Measurements from ENCODE around the gene CSTB.
A peak's percentile ranks its signal among the peaks of the same experiment; 100 is the strongest.

Gene CSTB

DNA sequence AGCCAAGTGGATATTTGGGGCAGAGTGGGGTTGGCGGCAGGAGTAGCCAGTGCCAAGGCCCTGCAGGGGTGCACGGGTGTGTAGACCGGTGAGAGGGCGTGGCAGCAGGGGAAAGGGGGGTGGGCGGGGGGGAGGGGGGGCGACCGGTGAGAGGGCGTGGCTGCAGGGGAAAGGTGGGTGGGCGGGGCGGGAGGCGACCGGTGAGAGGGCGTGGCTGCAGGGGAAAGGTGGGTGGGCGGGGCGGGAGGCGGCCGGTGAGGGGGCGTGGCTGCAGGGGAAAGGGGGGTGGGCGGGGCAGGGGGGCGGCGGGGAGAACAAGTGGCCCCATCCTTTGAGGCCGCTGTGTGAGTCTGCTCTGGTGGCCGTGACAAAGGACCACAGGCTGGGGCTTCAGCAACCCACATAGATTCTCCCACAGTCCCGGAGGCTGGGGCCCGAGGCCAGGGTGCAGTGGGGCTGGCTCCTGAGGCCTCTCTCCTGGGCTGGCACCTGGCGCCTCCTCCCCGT, 39.1 kb upstream of the CSTB start:
- Histone ChIP-seq H3K27me3 (ENCODE audit: insufficient read depth, low read depth, severe bottlenecking) (no peaks in the 10 kb centered on the region), H3K4me3 (ENCODE audit: low read depth, low read length) (no peak overlapping the region), H3K36me3 (no peaks in the 10 kb centered on the region), H3K27ac (no peak overlapping the region), H3K9me3 (ENCODE audit: severe bottlenecking) (no peaks in the 10 kb centered on the region)
- TF ChIP-seq, protein P1, sequence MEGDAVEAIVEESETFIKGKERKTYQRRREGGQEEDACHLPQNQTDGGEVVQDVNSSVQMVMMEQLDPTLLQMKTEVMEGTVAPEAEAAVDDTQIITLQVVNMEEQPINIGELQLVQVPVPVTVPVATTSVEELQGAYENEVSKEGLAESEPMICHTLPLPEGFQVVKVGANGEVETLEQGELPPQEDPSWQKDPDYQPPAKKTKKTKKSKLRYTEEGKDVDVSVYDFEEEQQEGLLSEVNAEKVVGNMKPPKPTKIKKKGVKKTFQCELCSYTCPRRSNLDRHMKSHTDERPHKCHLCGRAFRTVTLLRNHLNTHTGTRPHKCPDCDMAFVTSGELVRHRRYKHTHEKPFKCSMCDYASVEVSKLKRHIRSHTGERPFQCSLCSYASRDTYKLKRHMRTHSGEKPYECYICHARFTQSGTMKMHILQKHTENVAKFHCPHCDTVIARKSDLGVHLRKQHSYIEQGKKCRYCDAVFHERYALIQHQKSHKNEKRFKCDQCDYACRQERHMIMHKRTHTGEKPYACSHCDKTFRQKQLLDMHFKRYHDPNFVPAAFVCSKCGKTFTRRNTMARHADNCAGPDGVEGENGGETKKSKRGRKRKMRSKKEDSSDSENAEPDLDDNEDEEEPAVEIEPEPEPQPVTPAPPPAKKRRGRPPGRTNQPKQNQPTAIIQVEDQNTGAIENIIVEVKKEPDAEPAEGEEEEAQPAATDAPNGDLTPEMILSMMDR (IDR thresholded peaks at IDR 0.05; ENCODE audit: low read depth, low read length), result no peak
- no peak for DNase-seq

DNA sequence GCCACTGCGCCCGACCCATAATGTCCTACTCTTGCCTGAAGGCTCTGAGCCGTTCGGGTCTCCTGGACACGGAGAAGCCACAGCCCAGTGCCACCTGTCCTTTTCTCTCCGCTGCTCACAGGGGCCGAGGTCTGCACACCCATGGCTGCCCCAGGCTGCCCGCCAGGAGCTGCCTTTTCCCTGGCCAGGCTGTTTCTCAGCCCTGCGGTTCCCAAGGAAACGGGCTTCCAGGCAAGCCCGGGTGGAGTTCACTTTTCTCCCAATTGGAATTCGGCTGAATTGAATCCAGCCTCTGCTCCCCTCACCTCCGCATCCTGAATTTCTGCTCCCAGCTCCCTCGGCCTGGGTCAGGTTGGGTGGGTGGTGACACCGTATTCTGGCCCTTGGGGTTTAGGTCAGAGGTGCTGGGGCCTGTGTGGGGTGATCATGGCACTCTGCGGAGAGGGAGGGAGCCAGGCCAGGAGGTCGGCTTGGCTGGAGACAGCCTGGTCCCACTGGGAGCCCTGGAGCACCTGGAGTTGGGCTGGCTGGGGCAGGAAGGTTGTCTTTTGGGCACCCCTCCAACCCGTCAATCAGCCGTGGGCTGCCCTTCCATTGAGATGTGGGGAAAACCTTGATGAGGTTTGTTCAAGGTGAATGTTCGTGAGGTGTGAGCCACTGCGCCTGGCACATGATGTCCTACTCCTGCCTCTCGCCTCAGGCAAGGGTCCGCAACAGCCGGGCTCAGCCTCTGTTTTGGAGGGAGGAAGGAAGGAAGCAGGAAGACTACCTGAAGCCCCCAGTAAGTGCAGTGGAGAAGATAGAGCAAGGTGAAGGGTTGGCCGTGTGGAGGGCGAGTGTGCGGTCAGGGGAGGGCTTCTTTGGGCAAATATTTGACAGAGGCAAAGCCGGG, 38.4 kb upstream of the CSTB start:
- Histone ChIP-seq H3K27me3 (ENCODE audit: insufficient read depth, low read depth, severe bottlenecking) (no peaks in the 10 kb centered on the region), H3K27ac (no peak overlapping the region), H3K9me3 (ENCODE audit: severe bottlenecking) (no peaks in the 10 kb centered on the region), H3K36me3 (no peaks in the 10 kb centered on the region), H3K4me3 (ENCODE audit: low read depth, low read length) (no peak overlapping the region)
- TF ChIP-seq, protein P1 (IDR thresholded peaks at IDR 0.05; ENCODE audit: low read depth, low read length), result no peak
- no peak for DNase-seq

DNA sequence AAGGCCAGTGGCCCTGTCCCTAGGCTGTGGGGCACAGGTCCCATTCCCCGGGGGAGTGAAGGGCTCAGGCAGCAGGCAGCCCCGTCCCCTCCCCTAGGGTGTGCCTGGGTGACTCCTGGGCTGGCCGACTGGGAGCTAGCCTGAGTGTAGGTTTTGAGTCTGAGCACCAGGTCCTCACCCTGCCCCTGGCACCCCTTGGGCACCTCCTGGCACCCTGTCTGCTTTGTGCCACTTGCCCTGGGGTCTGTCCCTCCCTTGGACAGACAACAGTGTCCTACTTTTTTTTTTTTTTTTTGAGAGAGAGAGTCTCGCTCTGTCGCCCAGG, 37.5 kb upstream of the CSTB start:
- Histone ChIP-seq H3K4me3 (ENCODE audit: low read depth, low read length) (no peak overlapping the region), H3K27me3 (ENCODE audit: insufficient read depth, low read depth, severe bottlenecking) (no peaks in the 10 kb centered on the region)

DNA sequence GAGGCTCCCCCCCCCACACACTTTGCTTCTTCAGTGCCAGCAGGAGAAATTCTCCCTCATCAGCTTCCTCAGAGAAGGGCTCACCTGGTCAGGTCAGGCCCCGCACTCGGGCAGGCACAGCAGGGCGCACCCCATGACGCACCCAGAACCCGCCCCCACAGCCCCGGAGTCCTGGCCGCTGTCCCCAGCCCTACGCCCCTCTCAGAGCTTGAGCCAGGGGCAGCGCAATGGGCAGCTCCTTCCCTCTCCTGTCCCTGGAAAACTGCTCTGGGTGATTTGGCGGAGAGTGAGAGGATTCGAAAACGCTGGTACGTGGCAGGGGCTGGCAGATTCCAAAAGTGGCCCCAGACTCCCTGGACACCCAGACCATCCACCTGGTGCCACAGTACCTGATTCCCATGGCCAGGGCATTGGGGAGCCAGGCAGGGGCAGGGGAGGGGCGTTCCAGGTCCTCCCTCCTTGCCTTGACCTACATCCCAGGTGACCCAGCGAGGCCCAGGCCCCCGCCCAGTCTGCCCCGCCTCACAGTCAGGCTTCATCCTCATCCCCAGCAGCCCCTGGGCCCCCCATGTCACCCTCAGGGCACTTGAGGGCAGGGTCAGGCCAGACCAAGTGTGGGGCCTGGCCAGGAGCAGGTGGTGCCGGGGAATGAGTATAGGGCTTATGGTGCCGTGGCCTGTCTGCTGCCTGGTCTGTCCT, 37.0 kb upstream of the CSTB start:
- Histone ChIP-seq H3K36me3 (no peaks in the 10 kb centered on the region; the same call in 1 of the 2 replicates), H3K9me3 (ENCODE audit: severe bottlenecking) (no peaks in the 10 kb centered on the region), H3K27me3 (ENCODE audit: insufficient read depth, low read depth, severe bottlenecking) (no peaks in the 10 kb centered on the region), H3K27ac (no peak overlapping the region), H3K4me3 (ENCODE audit: low read depth, low read length) (no peak overlapping the region)
- peak; percentile 46 for DNase-seq
- TF ChIP-seq, protein P1 (IDR thresholded peaks at IDR 0.05; ENCODE audit: low read depth, low read length), result no peak

More for the DNA sequence above, 37.5 kb upstream of the CSTB start:
- Histone ChIP-seq H3K9me3 (ENCODE audit: severe bottlenecking) (no peaks in the 10 kb centered on the region), H3K36me3 (no peaks in the 10 kb centered on the region; the same call in 1 of the 2 replicates), H3K27ac (no peak overlapping the region)
- TF ChIP-seq, protein P1 (IDR thresholded peaks at IDR 0.05; ENCODE audit: low read depth, low read length), result no peak
- DNase-seq, result no peak

DNA sequence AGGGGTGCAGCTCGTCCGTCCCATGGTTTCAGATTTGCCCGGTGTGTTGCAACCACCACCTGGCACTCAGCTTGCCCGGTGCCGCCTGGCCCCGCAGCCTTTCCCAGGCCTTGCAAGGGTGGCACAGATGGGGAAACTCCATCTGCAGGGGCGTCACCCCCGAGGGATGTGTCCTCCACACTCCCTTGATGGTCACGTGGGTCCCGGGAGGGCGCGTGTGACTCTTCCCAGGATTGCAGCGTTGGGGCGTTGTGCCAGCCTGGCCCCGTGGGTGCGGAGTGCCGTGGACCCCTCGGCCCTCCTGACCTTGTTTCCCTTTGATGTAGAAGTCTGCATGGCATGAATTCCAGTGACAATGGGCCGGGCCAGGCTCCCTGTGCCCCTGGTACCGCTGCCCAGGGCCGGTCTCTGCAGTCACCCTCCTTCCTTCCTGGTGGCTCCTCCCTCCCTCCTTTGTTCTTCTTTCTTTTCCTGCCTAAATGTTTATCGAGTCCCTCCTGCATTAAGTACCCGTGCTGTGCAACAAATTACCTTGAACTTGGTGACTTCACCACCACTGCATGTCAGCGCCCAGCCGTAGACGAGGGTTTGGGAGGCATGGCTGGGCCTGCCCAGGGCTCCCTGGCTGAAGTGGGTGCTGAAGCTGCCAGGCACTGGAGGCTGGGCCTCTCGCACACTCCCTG, 36.2 kb upstream of the CSTB start:
- H3K4me3 ChIP-seq (ENCODE audit: low read depth, low read length), result no peak overlapping the region
- no peaks in the 10 kb centered on the region for H3K9me3 ChIP-seq (ENCODE audit: severe bottlenecking)
- no peak for DNase-seq
- H3K36me3 ChIP-seq, result no peaks in the 10 kb centered on the region; the same call in 1 of the 2 replicates
- no peak overlapping the region for H3K27ac ChIP-seq
- no peaks in the 10 kb centered on the region for H3K27me3 ChIP-seq (ENCODE audit: insufficient read depth, low read depth, severe bottlenecking)
- TF ChIP-seq, protein P1 (IDR thresholded peaks at IDR 0.05; ENCODE audit: low read depth, low read length), result no peak

Measured in WERI-Rb-1 (cell line).